GM10266 (cell line): ENCODE measurements around the gene DNAH6.

Experiments
- DNase-seq: peaks from one replicate; pipeline ENCODE4 v3.0.0; 2012; ENCODE audit errors: extremely low spot score
- TF ChIP-seq, protein P1 (sequence below): IDR thresholded peaks from 2 replicates; pipeline ENCODE4 v1.5.1; 2012; ENCODE audit warnings: mild to moderate bottlenecking, low read depth; ENCODE audit not compliant: control insufficient read depth, insufficient read depth; ENCODE audit errors: missing control alignments

DNAH6 gene

DNA sequence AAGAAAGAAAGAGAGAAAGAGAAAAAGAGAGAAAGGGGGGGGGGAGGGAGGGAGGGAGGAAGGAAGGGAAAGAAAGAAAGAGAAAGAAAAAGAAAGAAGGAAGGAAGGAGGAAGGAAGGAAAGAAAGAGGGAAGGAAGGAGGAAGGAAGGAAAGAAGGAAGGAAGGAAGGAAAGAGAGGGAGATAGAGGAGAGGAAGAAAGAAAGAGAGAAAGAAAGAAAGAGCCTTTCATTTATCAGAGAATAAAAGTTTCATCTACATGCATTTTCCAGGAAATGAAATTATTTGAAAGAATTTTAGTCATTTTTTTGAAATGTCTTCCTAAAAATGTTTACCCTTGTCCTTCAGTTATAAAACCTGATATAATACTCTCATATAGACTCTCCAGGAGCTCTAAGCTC, 192.1 kb downstream of the DNAH6 start:
- no peak for DNase-seq

DNA sequence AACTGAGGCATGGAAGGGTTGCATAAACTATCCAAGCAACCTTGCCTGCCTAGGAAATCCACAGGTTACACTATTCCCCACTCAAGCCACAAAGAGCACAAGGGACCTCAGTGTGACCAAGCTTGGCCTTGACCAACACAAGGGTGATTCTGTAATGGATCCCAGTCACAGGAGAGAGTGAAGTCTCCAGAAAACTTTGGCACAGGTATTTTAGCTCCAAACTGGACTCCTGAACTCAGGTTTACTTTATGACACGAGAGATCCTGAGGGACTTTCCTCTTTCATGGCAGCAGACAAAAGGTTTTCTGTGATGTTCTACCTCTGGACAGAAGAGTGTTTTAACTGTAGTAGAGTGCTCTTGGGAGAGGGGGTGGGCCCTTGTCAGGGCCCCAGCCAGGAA, 195.4 kb downstream of the DNAH6 start:
- no peak for DNase-seq
- TF ChIP-seq, protein P1, sequence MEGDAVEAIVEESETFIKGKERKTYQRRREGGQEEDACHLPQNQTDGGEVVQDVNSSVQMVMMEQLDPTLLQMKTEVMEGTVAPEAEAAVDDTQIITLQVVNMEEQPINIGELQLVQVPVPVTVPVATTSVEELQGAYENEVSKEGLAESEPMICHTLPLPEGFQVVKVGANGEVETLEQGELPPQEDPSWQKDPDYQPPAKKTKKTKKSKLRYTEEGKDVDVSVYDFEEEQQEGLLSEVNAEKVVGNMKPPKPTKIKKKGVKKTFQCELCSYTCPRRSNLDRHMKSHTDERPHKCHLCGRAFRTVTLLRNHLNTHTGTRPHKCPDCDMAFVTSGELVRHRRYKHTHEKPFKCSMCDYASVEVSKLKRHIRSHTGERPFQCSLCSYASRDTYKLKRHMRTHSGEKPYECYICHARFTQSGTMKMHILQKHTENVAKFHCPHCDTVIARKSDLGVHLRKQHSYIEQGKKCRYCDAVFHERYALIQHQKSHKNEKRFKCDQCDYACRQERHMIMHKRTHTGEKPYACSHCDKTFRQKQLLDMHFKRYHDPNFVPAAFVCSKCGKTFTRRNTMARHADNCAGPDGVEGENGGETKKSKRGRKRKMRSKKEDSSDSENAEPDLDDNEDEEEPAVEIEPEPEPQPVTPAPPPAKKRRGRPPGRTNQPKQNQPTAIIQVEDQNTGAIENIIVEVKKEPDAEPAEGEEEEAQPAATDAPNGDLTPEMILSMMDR, result no peak

More for the DNA sequence above, 192.1 kb downstream of the DNAH6 start:
- TF ChIP-seq, protein P1, result no peak

DNA sequence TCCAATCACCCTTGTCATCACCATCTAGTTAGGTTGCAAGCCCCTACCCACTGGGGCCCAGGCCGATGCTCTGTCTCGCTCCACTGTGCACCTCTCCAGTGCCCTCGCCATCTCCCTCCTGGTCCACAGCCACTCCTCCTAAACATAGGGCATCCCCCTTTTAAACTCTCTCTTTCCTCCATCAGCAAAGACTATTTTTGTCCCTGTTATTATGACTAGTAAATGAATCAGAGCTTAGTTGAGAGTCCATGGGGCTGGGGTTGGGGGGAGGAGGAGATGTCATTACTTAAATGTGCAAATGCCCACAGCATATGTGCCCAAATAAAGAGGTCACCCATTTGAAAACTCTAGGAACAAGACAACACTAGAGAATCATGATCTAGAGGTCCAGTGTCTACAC, 197.1 kb downstream of the DNAH6 start:
- TF ChIP-seq, protein P1, result no peak
- DNase-seq, result no peak

DNA sequence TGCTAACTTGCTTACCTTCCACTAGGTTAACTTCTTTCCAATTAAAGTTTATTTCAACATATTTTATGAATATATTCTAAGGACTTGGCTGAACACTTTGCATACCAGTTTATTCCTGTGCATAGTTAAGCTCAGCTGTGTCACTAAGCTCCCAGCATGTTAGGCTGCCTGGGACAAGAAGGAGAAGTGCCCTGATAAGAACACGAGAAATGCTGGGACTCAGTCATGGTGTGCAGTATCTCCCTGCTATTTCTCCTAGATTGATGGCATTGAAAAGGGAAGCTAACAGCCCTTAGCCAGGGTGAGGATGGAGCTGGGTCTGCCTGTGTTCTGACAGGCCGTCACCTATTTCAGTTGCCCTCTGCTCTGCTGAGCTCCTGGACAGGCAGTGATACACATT, 200.3 kb downstream of the DNAH6 start:
- TF ChIP-seq, protein P1, result no peak
- no peak for DNase-seq

DNA sequence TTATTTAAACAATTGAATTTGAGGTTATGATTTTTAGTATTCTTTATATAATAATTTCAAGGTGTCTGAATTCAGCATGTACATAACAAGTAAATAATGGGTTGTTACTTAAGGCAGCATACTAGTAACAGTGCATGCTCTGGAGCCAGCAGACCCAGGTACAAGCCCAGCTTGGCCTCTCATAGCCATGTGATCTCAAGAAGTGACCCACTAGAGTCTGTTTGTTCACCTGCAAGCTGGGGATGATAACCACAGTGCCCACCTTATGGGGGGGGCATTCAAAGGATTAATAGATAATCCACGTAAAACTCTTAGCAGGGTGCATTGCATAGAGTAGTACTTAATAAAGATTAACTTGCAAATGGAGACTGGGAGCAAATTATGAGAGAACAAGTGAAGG, 201.0 kb downstream of the DNAH6 start:
- no peak for DNase-seq
- TF ChIP-seq, protein P1, result no peak

DNA sequence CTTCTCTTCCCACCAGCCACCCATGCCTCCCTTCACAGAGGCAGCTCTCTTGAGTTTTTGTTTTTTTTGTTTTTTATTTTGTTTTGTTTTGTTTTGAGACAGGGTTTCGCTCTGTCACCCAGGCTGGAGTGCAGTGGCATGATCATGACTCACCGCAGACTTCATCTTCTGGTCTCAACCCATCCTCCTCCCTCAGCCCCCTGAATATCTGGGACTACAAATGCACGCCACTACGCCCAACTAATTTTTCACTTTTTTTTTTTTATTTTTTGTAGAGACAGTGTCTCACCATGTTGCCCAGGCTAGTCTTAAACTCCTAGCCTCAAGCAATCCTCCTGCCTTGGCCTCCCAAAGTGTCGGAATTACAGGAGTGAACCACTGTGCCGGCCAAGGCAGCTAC, 203.1 kb downstream of the DNAH6 start:
- no peak for DNase-seq
- TF ChIP-seq, protein P1, result no peak

DNA sequence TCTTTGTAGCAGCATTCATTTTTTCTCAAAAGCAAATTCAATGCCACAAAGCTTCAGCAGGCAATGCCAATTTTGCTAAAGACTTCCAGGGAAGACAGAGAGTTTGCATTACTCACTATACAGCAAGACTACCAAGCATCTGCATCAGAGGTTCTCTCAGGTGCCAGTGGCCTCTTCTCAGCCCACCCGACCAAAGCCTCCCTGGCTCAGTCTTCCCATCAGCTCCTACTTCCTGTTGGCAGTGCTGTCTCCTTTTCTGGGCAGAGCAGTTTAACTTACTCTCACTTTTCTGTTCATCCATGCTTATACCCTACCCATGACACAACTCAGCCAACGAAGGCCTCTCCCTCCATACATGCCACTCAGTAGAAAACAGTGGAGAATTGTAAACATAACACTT, 207.5 kb downstream of the DNAH6 start:
- TF ChIP-seq, protein P1, result no peak
- DNase-seq, result no peak
